Fibroblast of skin of back (primary cell): ENCODE data around the gene RYR2.
A peak's percentile ranks its signal among the peaks of the same experiment; 100 is the strongest.
"Not testable (repeated sequence)": the region's sequence is repeated elsewhere in the genome, so short reads cannot be mapped to it uniquely, and the experiment has no call there.

Source experiments
- DNase-seq: peaks from one replicate; pipeline ENCODE4 v3.0.0-alpha.2; 2013

The RYR2 gene

DNA sequence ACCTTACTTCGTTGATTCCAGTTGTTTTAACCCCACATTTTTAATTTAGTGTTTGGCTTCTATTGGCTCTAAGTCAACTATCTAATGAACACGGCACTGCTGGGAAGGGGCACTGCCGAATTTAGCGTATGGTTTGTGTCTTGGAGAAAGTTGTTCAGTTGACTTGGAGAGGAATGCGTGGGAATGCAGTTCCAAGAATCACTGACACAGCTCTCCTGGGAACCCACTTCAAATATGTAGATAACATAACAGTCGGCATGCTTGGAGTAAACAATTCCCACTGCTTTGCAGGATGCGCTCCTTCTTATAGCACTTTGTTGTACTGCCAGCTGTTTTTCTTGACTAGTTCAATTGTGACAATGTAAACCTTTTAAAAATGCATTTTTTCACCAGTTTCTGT, 104.3 kb downstream of the RYR2 start:
- no peak for DNase-seq

DNA sequence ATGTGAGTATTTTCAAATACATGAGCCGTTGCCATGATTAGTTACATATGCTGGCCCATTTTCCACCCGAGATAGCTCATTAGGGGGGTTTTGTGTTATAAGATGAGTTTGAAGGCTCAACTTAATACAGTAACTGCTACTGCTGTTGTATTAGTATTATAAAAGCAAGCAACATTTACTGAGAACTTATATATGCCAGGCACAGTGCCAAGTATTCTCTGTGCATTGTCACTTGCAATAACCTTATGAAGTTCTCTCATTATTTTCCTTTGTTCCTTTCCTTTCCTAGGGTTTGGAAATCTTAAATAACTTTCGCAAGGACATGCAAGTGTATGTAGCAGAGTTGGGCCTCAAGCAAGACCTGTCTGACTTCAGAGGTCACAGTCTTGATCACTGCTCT, 107.9 kb downstream of the RYR2 start:
- no peak for DNase-seq

DNA sequence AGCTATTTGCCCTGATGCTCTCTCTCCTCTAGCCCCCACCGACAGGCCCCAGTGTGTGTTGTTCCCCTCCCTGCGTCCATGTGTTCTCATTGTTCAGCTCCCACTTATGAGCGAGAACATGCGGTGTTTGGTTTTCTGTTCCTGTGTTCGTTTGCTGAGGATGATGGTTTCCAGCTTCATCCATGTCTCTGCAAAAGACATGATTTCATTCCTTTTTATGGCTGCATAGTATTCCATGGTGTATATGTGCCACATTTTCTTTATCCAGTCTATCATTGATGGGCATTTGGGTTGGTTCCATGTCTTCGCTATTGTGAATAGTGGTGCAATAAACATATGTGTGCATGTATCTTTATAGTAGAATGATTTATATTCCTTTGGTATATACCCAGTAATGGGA, 110.0 kb downstream of the RYR2 start:
- DNase-seq, result not testable (repeated sequence)

DNA sequence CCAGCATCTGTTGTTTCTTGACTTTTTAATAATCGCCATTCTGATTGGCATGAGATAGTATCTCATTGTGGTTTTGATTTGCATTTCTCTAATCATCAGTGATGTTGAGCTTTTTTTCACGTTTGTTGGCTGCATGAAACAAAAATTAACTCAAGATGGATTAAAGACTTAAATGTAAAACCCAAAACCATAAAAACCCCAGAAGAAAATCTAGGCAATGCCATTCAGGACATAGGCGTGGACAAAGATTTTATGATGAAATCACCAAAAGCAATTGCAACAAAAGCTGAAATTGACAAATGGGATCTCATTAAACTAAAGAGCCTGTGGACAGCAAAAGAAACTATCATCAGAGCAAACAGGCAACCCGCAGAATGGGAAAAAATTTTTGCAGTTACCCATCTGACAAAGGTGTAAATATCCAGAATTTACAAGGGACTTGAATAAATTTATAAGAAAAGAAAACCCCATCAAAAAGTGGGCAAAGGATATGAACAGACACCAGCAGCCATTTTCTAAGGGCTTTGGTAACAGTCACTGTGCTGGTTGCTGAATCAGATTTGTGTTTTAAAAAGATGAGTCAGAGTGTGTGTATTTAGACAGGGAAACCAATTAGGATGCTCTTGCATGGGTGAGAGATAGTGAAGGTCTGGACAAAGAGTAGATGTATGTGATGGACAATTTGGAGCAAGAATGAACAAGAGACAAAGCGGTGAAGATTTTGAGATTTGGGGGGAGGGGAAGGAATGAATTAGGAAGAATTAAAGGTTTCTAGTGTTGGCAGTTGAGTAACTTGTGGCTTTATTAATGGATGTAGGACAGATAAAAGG, 110.7 kb downstream of the RYR2 start:
- no peak for DNase-seq

DNA sequence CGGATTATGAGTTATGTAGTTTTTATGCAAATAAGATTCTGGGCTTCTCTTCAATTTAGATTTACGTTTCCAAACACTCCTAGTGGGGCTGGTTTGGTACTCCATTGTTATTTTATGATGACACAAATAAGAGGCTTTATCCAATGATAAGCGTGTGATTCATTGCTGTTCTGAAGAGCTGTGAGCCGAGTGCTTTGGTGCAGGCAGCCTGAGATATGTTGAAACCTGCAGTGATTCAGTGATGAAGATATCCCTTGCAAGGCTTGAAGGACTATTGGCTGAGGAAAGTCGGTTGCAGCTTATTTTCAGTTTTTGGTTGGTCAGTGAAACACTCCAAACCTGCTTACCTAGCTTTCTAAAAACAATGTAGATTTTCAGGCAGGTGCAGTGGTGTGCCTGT, 112.2 kb downstream of the RYR2 start:
- no peak for DNase-seq

DNA sequence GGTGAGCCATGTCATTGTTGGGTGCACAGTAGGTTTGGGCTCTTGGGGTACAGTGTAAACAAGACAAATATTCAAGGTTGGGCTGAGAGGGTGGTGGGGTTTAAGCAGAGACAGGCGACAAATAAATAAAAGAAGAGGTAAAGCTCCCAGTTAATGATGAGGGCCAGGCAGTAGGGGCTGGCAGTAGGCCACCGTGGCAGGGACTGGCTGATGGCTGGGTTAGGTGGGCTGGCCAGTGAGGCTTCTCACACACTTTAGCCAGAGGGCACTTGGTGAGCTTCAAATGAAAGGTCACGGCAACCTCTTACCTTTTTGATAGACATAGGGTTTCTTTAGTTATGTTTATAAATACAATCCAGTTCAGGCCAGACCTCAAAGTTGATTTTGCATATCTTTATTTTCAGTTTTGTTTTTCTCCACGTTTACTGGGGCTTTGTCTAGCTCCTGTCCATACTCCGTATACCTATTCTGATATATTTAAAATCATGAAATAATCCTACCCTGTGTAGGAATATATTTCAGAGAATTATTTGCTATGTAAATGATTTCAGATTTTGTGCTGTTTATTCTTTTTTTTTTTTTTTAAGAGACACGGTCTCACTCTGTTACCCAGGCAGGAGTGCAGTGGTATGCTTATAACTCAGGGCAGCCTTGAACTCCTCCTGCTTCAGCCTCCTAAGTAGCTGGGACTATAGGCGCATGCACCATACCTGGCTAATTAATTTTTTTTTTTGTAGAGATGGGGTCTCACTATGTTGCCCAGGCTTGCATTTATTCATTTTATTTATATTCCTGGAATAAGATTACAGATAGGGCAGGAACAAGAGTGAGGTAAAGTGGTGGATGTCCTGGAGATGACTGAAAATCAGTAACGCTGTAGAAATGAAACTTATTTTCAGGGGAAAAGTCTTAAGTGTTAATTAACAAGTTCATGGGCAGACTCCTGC, 122.7 kb downstream of the RYR2 start:
- DNase-seq, result no peak

DNA sequence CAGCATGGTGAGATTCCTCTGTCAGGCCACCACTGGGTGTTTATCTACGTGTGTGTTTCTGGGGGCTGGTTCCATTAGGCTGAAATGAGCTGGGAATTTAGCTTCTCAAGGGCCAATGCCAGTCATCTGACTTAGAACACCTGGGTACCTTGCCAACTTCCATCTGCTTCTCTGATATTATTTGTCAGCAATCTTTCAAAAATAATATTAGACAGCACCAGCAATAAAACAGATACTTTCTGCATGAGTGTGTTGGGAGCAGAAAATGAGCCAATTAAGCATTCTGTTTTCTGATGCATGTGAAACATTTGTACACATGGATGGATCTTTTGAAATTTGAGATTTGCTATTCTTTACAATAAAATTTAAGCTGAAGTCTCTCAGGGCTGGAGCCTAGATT, 124.1 kb downstream of the RYR2 start:
- no peak for DNase-seq

DNA sequence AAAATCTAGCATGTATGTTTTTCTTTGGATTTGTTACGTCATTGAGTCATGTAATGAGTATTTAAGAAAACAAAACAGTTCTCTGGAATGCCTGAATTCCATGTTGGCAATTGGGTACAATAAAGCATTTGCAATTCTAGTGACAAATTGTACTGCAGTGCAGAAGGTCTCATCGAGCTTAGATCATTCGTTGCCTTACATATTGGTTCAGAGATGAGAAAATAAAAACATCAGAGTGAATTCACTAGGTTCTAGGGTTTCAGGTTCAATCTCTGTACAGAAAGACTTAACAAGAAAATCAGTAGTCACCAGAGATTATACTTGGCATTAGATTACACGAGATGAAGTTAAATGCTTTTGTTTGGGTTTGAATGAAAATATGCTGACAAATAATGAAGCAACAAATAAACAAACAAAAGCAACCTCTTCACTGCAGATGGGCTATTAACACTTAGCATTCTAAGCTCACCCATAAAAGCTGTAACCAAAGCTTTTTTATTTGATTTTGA, 124.7 kb downstream of the RYR2 start:
- DNase-seq, result peak; percentile 78

DNA sequence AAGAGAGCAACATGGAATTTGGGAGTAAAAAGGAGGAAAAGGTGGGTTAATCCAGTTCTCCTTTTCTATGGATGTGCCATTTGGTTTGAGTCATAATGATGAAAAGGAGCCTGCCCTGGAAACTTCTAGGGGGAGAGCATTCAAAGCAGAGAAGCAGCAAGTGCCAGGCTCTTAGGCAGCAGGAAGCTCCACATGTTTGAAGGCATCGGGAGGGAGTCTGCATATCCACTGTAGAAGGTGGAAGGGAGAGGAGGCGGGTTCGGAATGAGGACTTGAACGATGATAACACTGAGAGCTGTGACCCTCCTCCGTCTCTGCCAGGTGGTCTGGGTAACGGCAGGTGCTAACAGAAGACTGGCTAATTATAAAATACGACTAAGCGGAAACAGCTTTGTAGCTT, 128.2 kb downstream of the RYR2 start:
- DNase-seq, result no peak

DNA sequence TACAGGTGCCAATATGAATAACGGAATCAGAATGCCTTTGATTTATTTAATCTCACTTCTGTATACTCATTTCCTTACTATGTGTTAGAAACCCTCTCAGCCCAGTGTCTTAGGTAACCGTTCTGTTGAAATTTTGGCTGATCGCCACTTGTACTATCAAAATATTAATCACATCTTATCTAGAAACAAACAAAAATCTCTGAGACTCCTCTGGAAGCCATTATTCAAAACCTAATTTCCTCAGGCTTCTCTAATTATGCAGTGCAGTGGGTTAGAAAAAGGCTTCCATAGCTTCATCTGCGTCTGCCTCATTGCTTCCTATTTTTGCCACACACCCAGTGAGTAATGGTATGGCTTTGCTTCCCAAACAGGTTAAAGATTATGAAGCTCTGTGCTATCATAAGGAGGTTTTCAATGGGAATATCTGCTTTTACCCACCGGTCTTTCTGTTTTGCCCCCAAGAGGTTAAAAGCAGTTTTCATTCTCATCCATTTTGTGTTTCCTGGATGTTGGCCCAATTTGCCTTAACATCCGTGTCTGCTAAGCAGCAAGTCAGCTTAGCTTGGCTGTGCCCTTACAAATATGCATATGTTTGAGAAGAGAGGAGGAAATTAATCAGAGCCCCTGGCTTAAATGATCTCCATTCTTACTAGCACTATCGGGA, 129.6 kb downstream of the RYR2 start:
- DNase-seq, result no peak

DNA sequence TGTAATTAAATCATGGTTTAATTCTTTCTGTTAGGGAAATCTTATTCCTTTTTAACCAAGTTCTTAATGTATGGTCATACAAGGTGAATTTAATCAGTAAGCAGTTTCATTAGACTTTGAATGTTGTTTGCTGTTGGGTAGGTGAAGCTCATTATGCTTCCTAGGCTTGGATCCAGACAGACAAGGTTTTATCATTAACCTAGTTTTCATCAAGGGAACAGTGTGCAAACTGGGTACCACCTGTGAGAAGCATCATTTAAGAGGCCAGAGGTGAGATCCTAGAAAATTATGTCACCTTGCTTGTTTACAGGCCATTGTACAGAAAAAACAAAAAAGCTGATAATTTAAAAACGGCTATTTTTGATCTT, 130.1 kb downstream of the RYR2 start:
- DNase-seq, result no peak

DNA sequence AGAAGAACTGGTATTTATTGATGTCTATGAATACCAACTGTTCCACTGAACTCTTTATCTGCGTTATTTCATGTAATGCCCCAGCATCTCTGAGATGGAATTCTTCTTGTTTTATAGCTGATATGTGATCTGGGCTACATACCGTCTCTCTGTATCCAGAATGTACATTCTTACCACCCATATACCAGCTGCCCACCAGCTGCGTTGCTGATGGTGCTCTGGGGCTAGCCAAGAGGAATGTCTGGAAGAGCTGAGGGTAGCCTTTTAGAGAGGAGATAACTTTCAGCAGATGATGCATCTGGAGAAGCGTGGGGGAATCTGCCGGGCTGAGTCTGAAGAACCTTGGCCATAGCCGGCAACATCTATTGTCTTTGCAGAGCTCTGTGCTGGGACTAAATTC, 137.5 kb downstream of the RYR2 start:
- DNase-seq, result no peak

DNA sequence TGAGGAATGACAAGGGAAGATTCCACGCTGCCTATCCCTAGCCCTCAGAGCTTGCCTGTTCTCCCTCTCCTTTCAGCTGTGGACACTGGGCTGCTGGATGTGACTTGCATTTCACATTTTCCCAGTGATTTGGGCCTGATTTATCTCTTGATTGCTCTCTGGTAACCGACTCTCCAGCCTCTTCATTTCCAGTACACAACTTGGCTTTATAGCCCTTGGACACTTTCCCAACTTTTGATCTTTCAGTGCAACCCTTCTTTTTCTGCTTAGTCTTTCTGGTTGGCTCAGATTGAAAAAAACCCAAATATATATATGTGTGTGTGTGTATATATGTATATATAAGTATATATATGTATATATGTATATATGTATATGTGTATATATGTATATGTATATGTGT, 138.3 kb downstream of the RYR2 start:
- no peak for DNase-seq

DNA sequence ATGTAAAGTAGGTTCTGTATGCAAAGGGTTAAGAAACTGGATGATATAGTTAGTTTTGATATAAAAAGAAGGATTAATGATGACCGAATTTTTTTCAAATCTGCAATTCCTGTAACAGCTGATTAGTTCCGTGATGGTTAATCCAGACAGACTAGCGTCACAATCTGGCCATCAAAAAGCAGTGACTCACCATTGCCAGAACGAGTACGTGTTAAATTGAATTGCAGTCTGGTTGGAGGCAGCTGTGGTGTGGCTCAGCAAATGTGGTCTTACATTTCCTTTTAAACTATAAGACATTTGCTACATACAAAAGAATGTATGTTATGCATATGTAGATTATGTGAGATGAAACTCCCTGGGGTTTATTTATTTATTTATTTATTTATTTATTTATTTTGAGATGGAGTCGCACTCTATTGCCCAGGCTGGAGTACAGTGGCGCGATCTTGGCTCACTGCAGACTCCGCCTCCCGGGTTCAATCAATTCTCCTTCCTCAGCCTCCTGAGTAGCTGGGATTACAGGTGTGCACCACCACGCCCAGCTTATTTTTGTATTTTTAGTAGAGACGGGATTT, 139.8 kb downstream of the RYR2 start:
- DNase-seq, result peak; percentile 1

DNA sequence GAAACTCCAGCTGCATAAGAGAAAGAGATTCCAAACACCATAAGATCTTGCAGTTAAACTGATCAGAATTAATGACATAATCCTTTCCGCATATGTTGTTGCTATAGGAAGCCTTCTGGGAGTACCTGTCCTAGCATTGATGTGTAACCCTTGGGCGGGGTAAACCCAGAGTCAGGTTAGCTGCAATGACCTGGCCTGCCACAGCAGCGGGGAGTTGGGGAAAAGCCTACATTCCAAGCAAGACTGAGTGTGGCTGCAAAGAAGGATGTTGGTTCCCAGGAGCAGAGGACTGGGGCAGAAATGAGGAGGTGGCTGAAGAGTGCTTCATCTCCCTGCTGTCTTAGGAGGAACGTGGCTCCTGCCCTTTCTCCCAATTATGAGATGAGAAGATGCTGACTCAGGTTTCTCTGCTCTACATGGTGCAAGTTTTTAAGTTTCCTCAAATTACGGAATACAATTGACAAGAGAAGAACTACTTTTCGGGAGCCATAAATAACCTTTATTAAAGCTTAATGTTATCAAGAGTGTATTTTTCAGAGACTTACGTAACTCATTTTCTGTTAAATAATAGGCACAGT, 142.1 kb downstream of the RYR2 start:
- DNase-seq, result no peak

DNA sequence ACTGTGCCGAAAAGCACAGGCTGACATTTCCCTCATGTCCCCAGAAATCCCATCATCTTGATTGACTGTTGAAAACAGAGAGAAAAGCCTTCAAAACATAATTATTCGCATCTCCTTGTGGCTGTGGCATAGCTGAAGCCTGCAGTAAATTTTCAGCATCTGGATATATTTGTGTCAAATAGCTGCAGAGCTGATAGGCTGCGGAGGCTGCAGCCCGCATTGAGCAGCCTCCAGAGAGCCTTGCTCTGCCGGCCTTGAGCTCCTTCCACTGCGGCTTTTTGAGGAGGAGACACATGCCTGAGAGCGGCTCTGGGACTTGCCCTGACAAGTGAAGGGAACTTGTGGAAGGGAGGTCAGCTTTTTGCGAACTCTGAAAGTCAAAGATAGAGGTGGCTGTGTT, 144.7 kb downstream of the RYR2 start:
- no peak for DNase-seq

DNA sequence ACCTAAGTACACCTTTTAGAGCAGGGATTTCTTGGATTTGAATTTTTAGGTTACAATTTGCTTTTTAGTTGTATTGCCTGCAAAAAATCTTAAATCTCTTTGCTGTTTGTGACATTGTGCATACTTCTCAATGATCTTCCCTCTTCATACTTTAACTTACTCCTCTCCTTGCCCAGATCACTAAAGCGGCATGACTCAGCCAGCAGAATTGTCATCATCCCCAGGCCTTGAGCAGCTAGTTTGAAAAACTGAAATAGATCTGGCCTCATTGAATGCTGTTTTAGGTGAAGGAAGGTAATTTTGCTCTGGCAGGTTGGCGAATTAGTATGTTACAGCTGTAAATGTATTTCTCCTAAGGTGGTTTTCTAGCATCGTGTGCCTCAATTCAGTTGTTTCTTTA, 145.9 kb downstream of the RYR2 start:
- DNase-seq, result no peak

DNA sequence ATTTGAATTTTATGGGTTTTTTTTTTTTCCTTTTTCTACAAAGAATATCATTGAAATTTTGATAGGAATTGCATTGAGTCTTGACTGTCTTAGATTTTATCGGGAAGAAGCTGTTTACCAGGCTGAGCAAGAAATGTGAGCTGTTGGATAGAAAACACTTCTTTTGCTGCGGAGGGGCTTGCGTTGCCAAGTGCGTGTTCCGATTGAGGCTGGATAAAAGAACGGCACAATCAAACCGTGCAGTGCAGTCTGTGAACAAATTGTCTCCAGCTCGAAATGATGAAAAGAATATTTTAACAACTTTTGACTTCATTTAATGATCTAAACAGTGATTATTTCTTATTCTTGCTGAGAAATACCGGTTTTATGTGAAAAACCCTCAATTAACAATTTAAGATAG, 149.4 kb downstream of the RYR2 start:
- DNase-seq, result no peak

DNA sequence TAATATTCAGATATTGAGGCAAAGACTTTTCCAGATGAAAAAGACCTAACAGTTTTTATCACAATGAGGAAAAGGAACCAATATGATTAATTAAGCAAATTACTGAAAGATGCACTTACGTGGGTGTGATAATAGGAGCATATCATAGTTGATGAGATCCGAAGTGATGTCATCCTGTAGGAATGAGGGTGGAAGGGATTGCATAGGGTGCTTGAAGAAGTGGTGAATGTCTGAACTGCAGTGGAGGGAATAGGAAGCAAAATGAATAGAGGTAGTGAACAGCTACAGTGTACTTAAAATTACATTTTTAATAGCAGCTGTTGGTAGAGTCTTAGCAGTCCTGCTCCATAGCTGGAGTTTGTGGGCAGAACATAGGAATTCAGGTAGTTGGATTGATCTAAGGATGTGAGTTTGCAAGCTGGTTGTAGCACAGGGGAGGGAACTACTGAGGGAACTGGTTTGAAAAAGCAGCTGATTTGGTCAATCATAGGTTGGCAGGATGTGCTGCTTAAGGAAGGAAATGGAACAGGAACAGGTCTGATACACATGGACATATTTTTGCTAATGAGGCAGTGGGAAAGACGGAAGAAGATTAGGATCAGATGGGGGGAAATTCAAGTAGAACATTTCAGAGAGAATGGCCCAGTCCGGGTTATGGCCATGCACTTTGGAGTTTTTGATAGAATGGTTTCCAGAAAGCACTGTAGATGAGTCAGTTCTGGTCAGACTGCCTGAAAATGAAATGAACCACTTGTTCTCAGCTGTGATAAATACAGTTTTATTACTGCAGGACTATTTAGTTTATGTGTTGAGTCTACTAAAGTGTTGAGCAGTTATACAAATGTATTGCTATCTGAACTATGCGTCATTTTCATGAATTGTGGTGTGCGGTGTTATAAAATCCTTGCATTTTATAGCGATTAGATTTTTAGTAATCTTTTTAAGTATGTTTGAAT, 155.8 kb downstream of the RYR2 start:
- no peak for DNase-seq

DNA sequence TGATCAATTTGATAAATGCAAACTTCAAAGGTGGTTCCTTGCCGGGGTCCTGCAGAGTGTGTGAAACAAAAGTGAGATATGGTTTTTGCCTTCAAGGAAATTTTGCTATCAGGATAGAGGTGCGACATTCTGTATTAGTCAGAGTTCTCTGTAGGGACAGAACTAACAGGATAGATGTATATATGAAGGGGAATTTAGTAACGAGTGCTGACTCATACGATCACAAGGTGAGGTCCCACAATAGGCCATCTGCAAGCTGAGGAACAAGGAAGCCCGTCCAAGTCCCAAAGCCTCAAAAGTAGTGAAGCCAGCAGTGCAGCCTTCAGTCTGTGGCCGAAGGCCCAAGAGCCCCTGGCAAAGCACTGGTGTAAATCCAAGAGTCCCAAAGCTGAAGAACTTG, 157.0 kb downstream of the RYR2 start:
- no peak for DNase-seq

DNA sequence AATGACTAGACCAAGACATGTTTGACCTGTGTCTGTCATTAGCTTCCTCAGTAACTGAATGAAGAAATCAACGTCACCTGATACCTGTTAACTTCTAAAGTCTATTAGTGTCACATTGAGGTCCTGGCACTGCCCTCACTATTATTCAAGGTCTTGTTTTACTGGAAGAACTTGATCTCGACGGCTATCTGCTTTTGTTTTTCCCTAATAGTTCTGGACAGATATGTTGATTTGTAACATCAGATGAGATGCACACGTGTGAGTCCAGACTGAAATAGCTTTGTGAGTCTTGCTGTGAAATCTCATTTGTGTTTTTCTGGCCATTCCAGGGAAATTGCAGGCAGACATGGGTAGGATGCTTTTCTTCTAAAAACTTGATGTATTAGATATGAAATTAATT, 159.2 kb downstream of the RYR2 start:
- DNase-seq, result no peak
